Fibroblast of lung (primary cell): Measurements from ENCODE around the gene RNF126.

ENCODE experiments used
- CTCF ChIP-seq, 2 donors: IDR thresholded peaks in 1 of 2; conservative IDR thresholded peaks in 1 of 2; 1 replicate in 1 of 2; 2 replicates in 1 of 2; pipeline ENCODE4 v1.5.1; 2011 to 2012; ENCODE audit warnings: low read length in 2 of 2, control low read depth in 1 of 2, inconsistent platforms in 1 of 2, low read depth in 1 of 2, mild to moderate bottlenecking in 1 of 2
- EZH2 ChIP-seq: IDR thresholded peaks from 2 replicates; pipeline ENCODE4 v1.5.1; 2012; ENCODE audit warnings: low read length, control low read depth, mild to moderate bottlenecking; ENCODE audit errors: missing control alignments

GRCh38 chr19:634975-635652 is 27.9 kb downstream of the RNF126 start:
- TF ChIP-seq CTCF (conservative IDR thresholded peaks at IDR 0.05 in 1 of 2, IDR thresholded peaks at IDR 0.05 in 1 of 2; ENCODE audit: low read depth in 1 of 2, low read length in 2 of 2) (no peak), EZH2 (no peak)
